IMR-90 (cell line): ENCODE results near the gene GSG1L.

ENCODE experiments used
- CEBPB ChIP-seq: IDR thresholded peaks from 2 replicates; pipeline ENCODE4 v1.6.1; 2012; ENCODE audit warnings: low read depth, low read length, improper control_type of control experiment
- MAFK ChIP-seq: IDR thresholded peaks from 2 replicates; pipeline ENCODE4 v1.6.1; 2012; ENCODE audit warnings: low read depth, low read length, improper control_type of control experiment
- MXI1 ChIP-seq: IDR thresholded peaks from 2 replicates; pipeline ENCODE4 v1.6.1; 2012; ENCODE audit warnings: low read depth, mild to moderate bottlenecking, low read length, moderate library complexity, borderline replicate concordance
- POLR2A ChIP-seq: IDR thresholded peaks from 2 replicates; pipeline ENCODE4 v1.6.1; 2012; ENCODE audit warnings: mild to moderate bottlenecking, low read depth, low read length
- RAD21 ChIP-seq: IDR thresholded peaks from 2 replicates; pipeline ENCODE4 v1.6.1; 2012; ENCODE audit warnings: low read length, improper control_type of control experiment
- RCOR1 ChIP-seq: IDR thresholded peaks from 2 replicates; pipeline ENCODE4 v1.6.1; 2012; ENCODE audit warnings: mild to moderate bottlenecking, low read length, improper control_type of control experiment; ENCODE audit not compliant: insufficient replicate concordance
- RFX5 ChIP-seq: IDR thresholded peaks from 2 replicates; pipeline ENCODE4 v1.8.0; 2012; ENCODE audit warnings: low read depth, mild to moderate bottlenecking, low read length, moderate library complexity
- TF ChIP-seq, protein P1 (sequence below): conservative IDR thresholded peaks from 2 replicates; pipeline ENCODE4 v1.5.1; 2012; ENCODE audit warnings: mild to moderate bottlenecking, low read depth, low read length, improper control_type of control experiment
- TF ChIP-seq, protein P2 (sequence below): fragments of 150-350 bp; IDR thresholded peaks from 2 replicates; pipeline ENCODE4 v1.6.1; 2017; ENCODE audit warnings: mild to moderate bottlenecking, antibody characterized with exemption, low read length, low read depth
- TF ChIP-seq, protein P3 (sequence below): fragments of 150-350 bp; IDR thresholded peaks from 2 replicates; pipeline ENCODE4 v1.6.1; 2016; ENCODE audit warnings: low read depth, mild to moderate bottlenecking, low read length, moderate library complexity, borderline replicate concordance

DNA sequence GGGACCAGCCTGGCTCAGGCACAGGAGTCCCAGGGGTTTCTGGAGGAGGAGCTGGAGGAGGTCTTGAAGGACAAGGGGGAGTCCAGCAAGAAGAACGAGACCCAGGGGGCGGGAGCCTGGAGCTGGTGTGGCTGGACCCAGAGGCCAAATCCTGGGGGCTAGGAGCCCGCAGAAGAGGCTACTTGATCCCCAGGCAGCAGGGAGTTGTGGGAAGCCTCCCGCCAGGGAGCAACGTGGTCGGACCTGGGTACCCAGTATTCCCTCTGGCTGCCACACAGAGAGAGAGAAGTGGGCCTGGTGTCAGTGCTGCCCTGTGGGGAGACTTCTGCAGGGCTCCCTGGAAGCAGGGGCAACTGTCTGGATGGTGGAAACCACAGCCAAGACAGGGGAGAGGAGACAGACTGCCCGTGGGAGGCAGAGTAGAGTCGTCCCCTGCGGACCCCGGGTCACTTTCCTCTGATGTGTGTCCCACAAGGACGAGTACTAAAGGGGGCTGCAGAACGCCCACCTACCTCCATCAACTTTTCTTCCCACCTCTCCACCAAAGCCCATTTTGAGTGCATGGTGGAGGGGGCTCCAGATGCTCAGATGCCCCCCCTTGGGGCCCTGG lies 160.4 kb downstream of the GSG1L start:
- TF ChIP-seq POLR2A (no peak), RAD21 (no peak), MAFK (no peak), RFX5 (no peak), RCOR1 (no peak), MXI1 (no peak), CEBPB (no peak)
- TF ChIP-seq, protein P1, sequence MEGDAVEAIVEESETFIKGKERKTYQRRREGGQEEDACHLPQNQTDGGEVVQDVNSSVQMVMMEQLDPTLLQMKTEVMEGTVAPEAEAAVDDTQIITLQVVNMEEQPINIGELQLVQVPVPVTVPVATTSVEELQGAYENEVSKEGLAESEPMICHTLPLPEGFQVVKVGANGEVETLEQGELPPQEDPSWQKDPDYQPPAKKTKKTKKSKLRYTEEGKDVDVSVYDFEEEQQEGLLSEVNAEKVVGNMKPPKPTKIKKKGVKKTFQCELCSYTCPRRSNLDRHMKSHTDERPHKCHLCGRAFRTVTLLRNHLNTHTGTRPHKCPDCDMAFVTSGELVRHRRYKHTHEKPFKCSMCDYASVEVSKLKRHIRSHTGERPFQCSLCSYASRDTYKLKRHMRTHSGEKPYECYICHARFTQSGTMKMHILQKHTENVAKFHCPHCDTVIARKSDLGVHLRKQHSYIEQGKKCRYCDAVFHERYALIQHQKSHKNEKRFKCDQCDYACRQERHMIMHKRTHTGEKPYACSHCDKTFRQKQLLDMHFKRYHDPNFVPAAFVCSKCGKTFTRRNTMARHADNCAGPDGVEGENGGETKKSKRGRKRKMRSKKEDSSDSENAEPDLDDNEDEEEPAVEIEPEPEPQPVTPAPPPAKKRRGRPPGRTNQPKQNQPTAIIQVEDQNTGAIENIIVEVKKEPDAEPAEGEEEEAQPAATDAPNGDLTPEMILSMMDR, result no peak
- TF ChIP-seq, protein P2, sequence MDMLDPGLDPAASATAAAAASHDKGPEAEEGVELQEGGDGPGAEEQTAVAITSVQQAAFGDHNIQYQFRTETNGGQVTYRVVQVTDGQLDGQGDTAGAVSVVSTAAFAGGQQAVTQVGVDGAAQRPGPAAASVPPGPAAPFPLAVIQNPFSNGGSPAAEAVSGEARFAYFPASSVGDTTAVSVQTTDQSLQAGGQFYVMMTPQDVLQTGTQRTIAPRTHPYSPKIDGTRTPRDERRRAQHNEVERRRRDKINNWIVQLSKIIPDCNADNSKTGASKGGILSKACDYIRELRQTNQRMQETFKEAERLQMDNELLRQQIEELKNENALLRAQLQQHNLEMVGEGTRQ, result no peak
- TF ChIP-seq, protein P3, sequence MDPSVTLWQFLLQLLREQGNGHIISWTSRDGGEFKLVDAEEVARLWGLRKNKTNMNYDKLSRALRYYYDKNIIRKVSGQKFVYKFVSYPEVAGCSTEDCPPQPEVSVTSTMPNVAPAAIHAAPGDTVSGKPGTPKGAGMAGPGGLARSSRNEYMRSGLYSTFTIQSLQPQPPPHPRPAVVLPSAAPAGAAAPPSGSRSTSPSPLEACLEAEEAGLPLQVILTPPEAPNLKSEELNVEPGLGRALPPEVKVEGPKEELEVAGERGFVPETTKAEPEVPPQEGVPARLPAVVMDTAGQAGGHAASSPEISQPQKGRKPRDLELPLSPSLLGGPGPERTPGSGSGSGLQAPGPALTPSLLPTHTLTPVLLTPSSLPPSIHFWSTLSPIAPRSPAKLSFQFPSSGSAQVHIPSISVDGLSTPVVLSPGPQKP, result no peak
